Stimulated activated CD4-positive, alpha-beta T cell treated with anti-CD3 and anti-CD28 coated beads, Interleukin-4, amount 100 ng/mL, for 48 hours (primary cell): ENCODE results near the gene UIMC1.
A peak's percentile ranks its signal among the peaks of the same experiment; 100 is the strongest.
"Not testable (repeated sequence)": the region's sequence is repeated elsewhere in the genome, so short reads cannot be mapped to it uniquely, and the experiment has no call there.

ENCODE experiments used
- DNase-seq, 2 donors: peaks; one replicate each; pipeline ENCODE4 v3.0.0-alpha.2; 2020; ENCODE audit warnings: low read depth in 2 of 2

The UIMC1 gene

DNA sequence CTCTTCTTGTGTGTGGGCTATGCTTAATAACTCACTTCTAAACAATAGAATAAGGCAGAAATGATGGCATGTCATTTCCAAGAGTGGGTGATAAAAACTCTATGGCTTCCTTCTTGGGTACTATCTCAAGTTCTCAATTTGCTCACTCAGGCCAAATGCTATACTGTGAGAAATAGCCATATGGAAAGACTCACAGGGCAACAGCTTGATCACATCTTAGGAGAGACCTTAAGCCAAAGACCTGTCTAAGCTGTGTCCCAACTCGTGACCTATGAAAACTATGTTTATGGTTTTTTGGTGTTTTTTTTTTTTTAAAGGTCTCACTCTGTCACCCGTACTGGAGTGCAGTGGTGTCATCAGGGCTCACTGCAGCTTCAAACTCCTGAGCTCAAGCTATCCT lies 2.1 kb upstream of the UIMC1 start:
- no peak for DNase-seq

DNA sequence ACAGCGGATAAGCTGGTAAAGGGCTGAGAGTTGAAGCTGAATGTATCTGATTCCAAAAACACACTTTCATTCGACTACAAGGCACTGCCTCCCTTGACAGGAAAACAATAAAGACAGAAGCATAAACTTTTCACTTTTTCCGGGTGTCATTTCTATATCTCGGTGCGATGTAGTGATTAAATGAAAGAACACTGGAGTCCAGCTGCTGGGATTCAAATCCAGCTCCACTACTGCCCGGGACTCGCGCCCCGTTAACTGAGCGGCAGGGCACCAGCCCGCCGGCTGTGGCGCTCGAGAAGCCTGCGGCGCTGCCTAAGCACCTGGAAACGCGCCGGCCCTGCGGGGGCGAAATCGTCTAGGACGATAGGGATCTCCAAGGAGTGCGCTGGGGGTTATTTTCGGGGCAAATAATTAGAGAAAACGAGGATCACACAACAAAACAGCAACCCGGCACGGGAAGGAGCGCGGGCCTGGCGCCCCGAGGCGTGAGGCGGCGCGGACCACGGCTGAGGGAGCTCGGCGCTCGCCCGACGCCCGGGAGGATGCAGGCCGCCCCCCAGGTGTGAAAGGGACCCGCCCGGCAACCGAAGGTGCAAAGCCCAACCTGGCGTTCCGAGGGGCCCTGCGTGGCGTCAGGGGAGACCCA lies 837 bp downstream of the UIMC1 start:
- DNase-seq, result peak; percentile 62 to 67

DNA sequence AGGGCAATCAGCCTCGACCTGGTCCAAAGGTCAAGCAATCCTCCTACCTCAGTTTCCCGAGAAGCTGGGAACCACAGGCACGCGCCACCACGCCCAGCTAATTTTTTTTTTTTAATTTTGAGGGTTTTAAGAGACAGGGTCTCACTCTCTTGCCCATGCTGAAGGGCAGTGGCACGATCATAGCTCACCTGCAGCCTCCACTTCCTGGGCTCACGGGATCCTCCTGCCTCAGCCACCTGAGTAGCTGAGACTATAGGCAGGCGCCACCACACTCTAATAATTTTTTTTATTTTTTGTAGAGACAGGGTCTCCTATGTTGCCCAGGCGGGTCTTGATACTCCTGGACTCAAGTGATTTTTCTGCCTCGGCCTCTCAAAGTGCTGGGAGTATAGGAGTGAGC lies 1.6 kb downstream of the UIMC1 start:
- no peak for DNase-seq

DNA sequence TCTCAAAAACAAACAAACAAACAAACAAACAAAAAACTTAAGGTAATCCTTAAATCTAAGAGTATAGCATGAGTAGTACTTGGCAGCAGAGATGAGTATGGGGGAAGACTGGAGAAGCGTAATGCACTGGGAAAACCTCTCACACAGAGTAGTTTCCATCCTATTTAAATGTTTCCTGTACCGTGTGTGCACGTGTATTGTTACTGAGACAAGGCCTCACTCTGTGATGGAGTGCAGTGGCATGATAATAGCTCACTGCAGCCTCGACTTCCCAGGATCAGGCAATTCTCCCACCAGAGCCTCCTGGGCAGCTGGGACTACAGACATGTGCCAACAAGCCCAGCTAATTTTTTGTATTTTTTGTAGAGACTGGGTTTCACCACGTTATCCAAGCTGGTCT lies 2.9 kb downstream of the UIMC1 start:
- DNase-seq, result no peak

DNA sequence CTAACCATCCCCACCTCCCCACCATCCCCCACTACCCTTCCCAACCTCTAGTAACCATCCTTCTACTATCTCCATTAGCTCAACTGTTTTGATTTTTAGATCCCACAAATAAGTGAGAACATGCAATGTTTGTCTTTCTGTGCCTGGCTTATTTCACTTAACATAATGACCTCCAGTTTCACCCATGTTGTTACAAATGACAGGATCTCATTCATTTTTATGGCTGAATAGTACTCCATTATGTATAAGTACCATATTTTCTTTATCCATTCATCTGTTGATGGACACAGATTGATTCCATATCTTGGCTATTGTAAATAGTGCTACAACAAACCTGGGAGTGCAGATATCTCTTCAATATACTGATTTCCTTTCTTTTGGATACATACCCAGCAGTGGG lies 7.1 kb downstream of the UIMC1 start:
- DNase-seq, result not testable (repeated sequence)

DNA sequence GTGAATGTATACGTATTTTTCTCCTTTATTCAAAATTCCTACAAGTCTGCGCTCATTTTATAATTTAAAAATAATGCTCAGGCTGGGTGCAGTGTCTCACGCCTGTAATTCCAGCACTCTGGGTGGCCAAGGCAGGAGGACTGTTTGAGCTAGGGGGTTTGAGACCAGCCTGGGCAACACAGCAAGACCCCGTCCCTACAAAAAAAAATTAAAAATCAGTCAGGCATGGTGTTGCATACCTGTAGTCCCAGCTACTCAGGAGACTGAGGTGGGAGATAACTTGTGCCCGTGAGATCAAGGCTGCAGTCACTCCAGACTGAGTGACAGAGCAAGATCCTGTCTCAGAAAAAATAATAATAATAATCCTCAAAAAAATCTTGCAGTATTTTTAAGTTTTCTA lies 7.8 kb downstream of the UIMC1 start:
- no peak for DNase-seq

DNA sequence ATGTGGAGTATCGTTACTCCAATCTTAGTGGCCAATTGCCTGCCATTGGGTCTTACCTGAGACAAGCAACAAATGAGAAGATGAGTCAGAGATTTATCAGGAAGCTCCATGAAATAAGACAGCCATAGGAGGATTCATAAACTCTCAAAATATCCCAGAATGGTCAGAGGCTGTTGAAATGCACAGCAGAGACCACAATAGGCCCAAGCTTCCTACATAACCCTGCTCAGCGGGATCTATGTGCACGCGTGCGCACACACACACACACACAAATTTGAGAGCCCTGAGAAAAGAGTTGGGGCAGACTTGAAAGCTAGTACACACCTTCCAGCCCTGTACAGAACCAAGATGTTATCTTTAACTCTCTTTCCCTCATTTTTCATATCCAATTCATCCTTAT lies 9.8 kb downstream of the UIMC1 start:
- no peak for DNase-seq

DNA sequence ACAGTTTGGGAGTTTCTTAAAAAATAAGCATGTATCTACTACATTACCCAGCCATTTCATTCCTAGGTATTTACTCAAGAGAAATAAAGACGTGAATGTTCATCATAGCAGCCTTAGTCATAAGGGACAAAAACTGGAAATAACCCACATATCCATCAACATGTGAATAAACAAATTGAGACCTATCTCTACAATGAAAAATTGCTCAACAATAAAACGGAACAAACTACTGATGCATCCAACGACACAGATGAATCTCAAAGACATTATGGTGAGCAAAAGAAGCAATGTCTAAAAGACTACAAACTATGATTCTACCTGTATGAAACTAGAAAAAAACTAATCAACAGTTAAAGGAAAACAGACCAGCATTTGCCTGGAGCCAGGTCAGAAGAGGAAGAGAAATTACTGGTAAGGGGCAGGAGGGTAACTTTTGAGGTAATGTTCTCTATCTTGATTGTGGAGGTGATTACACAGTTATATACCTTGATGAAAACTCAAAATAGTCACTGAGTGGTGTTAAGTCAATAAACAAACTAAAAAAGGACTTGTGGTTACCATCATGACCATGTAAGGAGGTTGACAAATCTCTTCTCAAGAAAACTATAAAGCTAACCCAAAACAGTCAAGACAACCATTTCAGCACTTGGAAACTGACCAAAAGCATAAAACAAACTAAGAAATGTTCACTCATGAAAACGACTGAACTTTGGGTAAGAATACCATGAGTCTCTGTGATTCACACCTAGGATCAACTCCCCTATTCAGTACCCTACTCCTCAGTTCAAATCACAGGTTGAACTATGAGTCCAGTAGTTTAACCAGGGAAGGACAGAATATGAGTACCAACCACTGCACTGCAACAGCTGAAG lies 10.4 kb downstream of the UIMC1 start:
- no peak for DNase-seq

DNA sequence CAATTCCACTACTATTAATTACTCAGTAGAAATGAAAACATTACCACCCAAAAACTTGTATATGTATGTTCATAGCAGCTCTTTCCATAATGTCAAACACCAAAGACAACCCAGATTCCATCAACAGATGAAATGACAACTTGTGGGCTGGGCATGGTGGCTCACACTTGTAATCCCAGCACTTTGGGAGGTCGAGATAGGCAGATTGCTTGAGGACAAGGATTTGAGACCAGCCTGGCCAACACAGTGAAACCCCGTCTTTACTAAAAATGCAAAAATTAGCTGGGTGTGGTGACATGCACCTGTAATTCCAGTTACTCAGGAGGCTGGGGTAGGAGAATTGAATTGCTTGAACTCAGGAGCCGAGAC lies 11.5 kb downstream of the UIMC1 start:
- no peak for DNase-seq

DNA sequence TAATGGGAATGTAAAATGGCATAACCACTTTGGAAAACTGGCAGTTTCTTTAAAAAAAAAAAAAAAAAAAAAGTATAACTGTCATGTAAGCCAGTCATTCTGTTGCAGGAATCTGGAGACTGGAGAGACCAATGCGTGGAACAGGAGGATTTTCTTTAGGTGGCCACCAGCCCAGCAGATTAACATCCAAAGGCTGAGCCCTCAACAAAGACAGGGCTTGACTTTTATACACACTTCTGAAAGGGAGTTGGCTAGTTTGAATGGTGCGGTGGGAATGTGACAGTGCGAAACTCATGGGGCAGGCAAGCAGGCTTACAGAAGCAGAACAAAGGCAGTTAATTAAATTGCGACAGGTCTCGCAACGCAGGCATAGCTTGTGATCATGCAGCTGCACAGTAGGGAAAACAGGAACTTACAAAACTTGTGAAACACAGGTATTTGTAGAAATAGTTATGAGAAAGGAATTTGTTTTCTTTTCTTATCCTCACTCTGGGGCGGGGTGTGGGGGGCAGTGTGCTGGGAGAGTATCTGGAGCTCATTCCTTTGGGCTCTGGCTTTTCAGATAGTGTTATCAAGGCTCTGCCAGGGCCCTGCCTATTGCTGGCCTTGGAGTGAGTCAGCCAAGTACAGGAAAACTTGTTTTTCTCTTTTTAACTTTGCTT lies 12.0 kb downstream of the UIMC1 start:
- no peak for DNase-seq

DNA sequence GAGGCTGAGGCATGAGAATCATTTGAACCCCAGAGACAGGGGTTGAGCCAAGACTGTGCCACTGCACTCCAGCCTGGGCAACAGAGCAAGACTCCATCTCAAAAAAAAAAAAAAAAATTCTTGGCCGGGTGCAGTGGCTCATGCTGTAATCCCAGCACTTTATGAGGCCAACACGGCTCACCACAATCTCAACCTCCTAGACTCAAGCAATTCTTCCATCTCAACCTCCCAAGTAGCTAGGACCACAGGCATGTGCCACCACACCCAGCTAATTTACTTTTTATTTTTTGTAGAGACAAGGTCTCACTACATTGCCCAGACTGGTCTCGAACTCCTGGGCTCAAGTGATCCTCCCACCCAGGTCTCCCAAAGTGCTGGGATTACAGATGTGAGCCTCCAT lies 13.5 kb downstream of the UIMC1 start:
- DNase-seq, result not testable (repeated sequence)

DNA sequence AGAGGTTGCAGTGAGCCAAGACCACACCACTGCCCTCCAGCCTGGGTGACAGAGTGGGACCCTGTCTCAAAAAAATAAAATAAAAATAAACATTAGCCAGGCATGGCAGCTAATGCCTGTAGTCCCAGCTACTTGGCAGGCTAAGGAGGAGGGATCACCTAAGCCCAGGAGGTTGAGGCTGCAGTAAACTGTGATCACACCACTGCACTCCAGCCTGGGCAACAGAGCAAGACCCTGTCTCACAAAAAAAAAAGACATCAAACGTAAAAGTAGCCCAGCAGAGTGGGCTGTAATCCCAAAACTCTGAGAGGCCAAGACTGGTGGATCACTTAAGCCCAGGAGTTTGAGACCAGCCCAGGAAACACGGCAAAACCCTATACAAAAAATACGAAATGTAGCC lies 19.0 kb downstream of the UIMC1 start:
- DNase-seq, result no peak

DNA sequence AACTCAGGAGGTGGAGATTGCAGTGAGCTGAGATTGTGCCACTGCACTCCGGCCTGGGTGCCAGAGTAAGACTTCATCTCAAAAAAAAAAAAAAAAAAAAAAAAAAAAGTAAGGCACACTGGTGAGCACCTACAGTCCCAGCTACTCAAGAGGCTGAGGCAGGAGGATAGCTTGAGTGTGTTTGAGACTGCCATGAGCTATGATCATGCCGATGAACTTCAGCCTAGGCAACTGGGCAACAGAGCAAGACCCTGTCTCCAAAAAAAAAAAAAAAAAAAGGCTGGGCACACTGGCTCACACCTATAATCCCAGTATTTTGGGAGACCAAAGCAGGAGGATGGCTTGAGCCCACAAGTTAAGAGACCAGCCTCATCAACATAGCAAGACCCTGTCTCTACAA lies 20.3 kb downstream of the UIMC1 start:
- no peak for DNase-seq

DNA sequence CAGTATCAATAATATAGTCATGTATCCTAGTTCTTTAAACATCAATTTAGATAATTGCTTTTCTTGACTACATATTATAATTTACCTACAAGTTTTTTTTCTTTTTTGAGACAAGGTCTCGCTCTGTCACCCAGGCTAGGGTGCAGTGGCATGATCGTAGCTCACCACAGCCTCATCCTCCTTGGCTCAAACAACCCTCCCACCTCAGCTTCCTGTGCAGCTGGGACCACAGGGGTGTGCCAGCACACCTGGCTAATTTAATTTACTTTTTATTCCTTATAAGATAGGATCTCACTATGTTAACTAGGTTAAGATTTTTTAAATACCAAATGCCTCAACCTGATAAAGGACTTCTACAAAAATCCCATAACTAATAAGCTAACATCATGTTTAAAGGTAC lies 21.1 kb downstream of the UIMC1 start:
- no peak for DNase-seq

DNA sequence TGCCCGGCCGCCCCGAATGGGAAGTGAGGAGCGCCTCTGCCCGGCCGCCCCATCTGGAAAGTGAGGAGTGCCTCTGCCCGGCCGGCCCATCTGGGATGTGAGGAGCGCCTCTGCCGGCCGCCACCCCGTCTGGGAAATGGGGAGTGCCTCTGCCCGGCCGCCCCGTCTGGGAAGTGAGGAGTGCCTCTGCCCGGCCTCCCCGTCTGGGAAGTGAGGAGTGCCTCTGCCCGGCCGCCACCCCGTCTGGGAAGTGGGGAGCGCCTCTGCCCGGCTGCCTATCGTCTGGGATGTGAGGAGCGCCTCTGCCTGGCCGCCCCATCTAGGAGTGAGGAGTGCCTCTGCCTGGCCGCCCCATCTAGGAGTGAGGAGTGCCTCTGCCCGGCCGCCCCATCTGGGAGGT lies 22.4 kb downstream of the UIMC1 start:
- DNase-seq, result not testable (repeated sequence)

DNA sequence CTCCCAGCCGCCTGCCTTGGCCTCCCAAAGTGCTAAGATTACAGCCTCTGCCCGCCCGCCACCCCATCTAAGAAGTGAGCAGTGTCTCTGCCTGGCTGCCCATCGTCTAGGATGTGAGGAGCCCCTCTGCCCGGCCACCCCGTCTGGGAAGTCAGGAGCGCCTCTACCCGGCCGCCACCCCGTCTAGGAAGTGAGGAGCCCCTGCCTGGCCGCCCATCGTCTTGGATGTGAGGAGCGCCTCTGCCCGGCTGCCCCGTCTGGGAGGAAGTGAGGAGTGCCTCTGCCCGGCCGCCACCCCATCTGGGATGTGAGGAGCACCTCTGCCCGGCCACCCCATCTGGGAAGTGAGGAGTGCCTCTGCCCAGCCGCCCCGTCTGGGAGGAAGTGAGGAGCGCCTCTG lies 23.0 kb downstream of the UIMC1 start:
- DNase-seq, result not testable (repeated sequence)

DNA sequence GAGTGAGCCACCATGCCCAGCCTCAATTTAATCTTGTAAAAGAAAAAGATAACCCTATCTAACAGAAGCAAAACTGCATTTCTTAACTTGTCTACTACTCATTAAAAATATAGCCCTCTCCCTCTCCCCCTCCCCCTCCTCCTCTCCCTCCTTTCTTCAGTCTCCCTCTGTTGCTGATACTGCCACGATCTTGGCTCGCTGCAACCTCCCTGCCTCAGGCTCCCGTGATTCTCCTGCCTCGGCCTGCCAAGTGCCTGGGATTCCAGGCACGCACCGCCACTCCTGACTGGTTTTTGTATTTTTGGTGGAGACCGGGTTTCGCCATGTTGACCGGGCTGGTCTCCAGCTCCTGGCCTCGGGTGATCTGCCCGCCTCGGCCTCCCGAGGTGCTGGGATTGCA lies 23.5 kb downstream of the UIMC1 start:
- not testable (repeated sequence) for DNase-seq

DNA sequence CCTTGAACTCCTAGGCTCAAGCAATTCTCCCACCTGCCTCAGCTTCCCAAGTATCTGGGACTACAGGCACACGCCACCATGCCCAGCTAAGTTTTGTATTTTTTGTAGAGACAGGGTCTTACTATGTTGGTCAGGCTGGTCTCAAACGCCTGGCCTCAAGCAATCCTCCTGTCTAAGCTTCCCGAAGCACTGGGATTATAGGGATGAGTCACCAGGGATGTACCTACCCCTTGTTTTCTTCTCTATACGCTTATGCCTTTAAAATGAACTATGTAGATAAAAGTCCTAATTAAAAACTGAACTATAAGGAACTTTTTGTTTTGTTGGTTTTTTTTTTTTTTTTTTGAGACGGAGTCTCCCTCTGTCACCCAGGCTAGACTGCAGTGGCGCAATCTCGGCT lies 25.8 kb downstream of the UIMC1 start:
- no peak for DNase-seq

DNA sequence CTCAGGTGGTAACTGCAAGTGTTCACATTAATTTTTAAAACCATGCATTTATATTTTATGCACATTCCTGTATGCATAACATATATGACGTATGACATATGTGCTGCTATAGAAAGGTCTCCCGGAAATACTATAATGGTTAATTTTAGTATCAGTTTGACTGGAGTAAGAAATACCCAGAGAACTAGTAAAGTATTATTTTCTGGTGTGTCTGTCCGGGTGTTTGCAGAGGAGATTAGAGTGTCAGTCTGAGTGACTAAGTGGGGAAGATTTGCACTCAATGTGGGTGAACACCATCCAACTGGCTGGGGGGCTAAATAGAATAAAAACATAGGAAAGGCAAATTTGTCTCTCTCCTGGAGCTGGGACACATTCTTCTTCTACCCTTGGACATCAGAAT lies 26.9 kb downstream of the UIMC1 start:
- no peak for DNase-seq

DNA sequence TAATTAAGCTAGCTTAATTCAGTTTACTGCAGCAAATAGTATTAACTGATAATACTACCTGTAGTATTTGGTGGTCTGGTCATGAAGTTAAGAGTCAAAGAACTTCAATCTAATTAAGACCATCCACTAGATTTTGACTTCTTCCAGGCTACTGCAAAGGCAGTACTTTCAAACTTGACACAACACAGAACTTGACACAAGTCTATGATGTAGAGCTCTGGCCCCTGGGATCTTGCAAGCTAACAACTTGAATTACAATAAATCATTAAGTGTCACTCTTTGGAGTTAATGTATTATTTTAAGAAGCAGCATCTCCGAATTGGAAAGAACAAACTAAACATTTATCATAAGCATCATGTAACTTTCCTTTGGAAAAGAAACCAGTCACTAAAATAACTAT lies 40.9 kb downstream of the UIMC1 start:
- DNase-seq, result no peak

DNA sequence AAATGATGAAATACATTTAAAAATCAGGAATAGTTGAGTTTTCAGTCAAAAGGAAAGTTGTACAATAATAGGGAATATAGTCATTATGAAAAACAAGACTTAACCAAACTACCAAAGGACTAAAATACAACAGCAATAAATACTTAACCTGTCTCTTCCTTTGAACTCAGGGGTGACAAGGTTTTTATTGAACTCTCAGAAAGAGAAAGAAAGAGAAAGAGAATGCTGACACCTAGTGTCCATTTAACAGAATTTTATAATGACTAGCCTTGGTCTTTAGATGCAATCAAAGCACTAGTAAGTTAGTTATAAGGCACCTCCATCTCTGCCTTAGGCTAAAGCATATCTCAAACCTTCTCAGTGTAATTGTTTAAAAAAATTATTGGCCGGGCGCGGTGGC lies 47.5 kb downstream of the UIMC1 start:
- no peak for DNase-seq

DNA sequence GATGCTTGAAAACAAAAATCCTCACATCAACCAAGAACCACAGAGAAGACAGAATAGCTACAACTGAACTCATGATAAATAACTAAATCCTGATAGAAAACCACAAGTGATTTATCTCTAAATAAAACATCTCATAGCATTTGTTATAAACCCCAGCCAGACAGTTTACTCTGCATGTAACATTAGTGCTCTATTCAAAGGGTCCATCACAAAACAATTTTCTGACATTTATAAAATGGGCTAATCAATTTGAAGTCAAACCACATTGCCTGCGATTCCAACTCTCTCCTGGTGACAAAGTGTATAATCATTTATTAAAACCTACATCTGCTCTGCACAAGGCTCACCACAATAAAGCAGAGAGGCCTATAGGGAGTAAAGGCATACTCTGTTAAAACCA lies 49.8 kb downstream of the UIMC1 start:
- DNase-seq, result no peak

DNA sequence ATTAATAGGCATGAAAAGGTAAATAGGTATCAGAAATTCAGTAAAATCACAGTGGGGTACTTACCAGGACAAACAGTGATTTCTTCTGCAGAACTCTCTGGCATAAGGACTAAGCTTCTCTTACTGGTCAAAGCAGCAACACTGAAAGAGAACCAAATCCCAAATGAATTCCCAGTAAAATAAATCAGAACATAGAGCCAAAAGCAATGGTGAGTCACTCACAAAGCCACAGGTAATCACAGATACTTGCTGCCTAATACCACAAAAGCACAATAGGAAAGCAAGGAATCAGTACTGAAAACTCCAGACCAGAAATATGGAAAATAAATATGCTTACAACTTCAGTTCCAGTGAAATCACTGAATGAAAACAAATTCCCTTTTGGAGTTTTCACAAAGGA lies 50.7 kb downstream of the UIMC1 start:
- no peak for DNase-seq
